ENCODE results near the gene PLD4.
"Not testable (repeated sequence)": the region's sequence is repeated elsewhere in the genome, so short reads cannot be mapped to it uniquely, and the experiment has no call there.

Gene PLD4

GRCh38 chr14:104940526-104941150 lies 16.0 kb downstream of the PLD4 start:
- H3K4me2 ChIP-seq (ENCODE audit: low read depth, low read length, poor library complexity, severe bottlenecking): no peak overlapping the region
- no peaks in the 10 kb centered on the region for H3K9me3 ChIP-seq (ENCODE audit: insufficient read depth, low read length)
- H3K4me3 ChIP-seq (ENCODE audit: insufficient read depth, low read length, poor library complexity, severe bottlenecking): no peak overlapping the region
- no peak overlapping the region for H2AFZ ChIP-seq (ENCODE audit: low read depth, low read length, severe bottlenecking)
- H3K36me3 ChIP-seq (ENCODE audit: low read length): no peaks in the 10 kb centered on the region
- H3K9me2 ChIP-seq (replicated peaks; ENCODE audit: insufficient read depth, low read length): no peaks in the 10 kb centered on the region
- H3K27me3 ChIP-seq (ENCODE audit: low read length): no peaks in the 10 kb centered on the region
- TF ChIP-seq EZH2phosphoT487 (conservative IDR thresholded peaks at IDR 0.05; ENCODE audit: low read length) (no peak), CTCF (IDR thresholded peaks at IDR 0.05; ENCODE audit: insufficient read depth, low read length, poor library complexity, severe bottlenecking) (no peak)
- no peaks in the 10 kb centered on the region for H3K79me2 ChIP-seq (ENCODE audit: insufficient read depth, low read length)
- H3K9ac ChIP-seq (ENCODE audit: low read length): no peak overlapping the region
- no peaks in the 10 kb centered on the region for H3F3A ChIP-seq (ENCODE audit: insufficient read depth)
- H3K27ac ChIP-seq (ENCODE audit: low read depth, low read length): no peak overlapping the region
- H4K20me1 ChIP-seq (ENCODE audit: low read depth, low read length): no peaks in the 10 kb centered on the region

GRCh38 chr14:104941508-104942365 lies 17.1 kb downstream of the PLD4 start:
- Histone ChIP-seq H3K9ac (ENCODE audit: low read length) (no peak overlapping the region), H3K9me3 (ENCODE audit: insufficient read depth, low read length) (no peaks in the 10 kb centered on the region), H3K9me2 (replicated peaks; ENCODE audit: insufficient read depth, low read length) (no peaks in the 10 kb centered on the region), H3K79me2 (ENCODE audit: insufficient read depth, low read length) (no peaks in the 10 kb centered on the region), H3K27ac (ENCODE audit: low read depth, low read length) (no peak overlapping the region), H3K4me3 (ENCODE audit: insufficient read depth, low read length, poor library complexity, severe bottlenecking) (no peak overlapping the region), H4K20me1 (ENCODE audit: low read depth, low read length) (no peaks in the 10 kb centered on the region), H3K4me2 (ENCODE audit: low read depth, low read length, poor library complexity, severe bottlenecking) (no peak overlapping the region), H3K36me3 (ENCODE audit: low read length) (no peaks in the 10 kb centered on the region), H3F3A (ENCODE audit: insufficient read depth) (no peaks in the 10 kb centered on the region), H2AFZ (ENCODE audit: low read depth, low read length, severe bottlenecking) (no peak overlapping the region), H3K27me3 (ENCODE audit: low read length) (no peaks in the 10 kb centered on the region)
- TF ChIP-seq CTCF (IDR thresholded peaks at IDR 0.05; ENCODE audit: insufficient read depth, low read length, poor library complexity, severe bottlenecking): no peak
- TF ChIP-seq EZH2phosphoT487 (conservative IDR thresholded peaks at IDR 0.05; ENCODE audit: low read length): no peak

- Histone ChIP-seq H3K9ac (ENCODE audit: low read length) (no peak overlapping the region), H2AFZ (ENCODE audit: low read depth, low read length, severe bottlenecking) (no peak overlapping the region), H3F3A (ENCODE audit: insufficient read depth) (no peaks in the 10 kb centered on the region), H3K27ac (ENCODE audit: low read depth, low read length) (no peak overlapping the region), H3K36me3 (ENCODE audit: low read length) (no peaks in the 10 kb centered on the region), H3K27me3 (ENCODE audit: low read length) (no peaks in the 10 kb centered on the region), H3K79me2 (ENCODE audit: insufficient read depth, low read length) (no peaks in the 10 kb centered on the region), H3K4me3 (ENCODE audit: insufficient read depth, low read length, poor library complexity, severe bottlenecking) (no peak overlapping the region), H3K9me3 (ENCODE audit: insufficient read depth, low read length) (no peaks in the 10 kb centered on the region), H4K20me1 (ENCODE audit: low read depth, low read length) (no peaks in the 10 kb centered on the region), H3K9me2 (replicated peaks; ENCODE audit: insufficient read depth, low read length) (no peaks in the 10 kb centered on the region), H3K4me2 (ENCODE audit: low read depth, low read length, poor library complexity, severe bottlenecking) (no peak overlapping the region)
- no peak for TF ChIP-seq CTCF (IDR thresholded peaks at IDR 0.05; ENCODE audit: insufficient read depth, low read length, poor library complexity, severe bottlenecking)
- no peak for TF ChIP-seq EZH2phosphoT487 (conservative IDR thresholded peaks at IDR 0.05; ENCODE audit: low read length)
Observed at GRCh38 chr14:104942586-104942985, 17.9 kb downstream of the PLD4 start.

GRCh38 chr14:104943216-104944015 lies 18.7 kb downstream of the PLD4 start:
- H3K36me3 ChIP-seq (ENCODE audit: low read length); H3K9ac ChIP-seq (ENCODE audit: low read length): not testable (repeated sequence)

GRCh38 chr14:104944016-104944308 lies 19.3 kb downstream of the PLD4 start:
- not testable (repeated sequence) for H3K36me3 ChIP-seq (ENCODE audit: low read length); H3K9me2 ChIP-seq (replicated peaks; ENCODE audit: insufficient read depth, low read length); H3K9ac ChIP-seq (ENCODE audit: low read length); H3K4me2 ChIP-seq (ENCODE audit: low read depth, low read length, poor library complexity, severe bottlenecking); H3K27ac ChIP-seq (ENCODE audit: low read depth, low read length); H2AFZ ChIP-seq (ENCODE audit: low read depth, low read length, severe bottlenecking); H3K4me3 ChIP-seq (ENCODE audit: insufficient read depth, low read length, poor library complexity, severe bottlenecking); H3K9me3 ChIP-seq (ENCODE audit: insufficient read depth, low read length); H3K79me2 ChIP-seq (ENCODE audit: insufficient read depth, low read length); H3F3A ChIP-seq (ENCODE audit: insufficient read depth); H4K20me1 ChIP-seq (ENCODE audit: low read depth, low read length); H3K27me3 ChIP-seq (ENCODE audit: low read length)

More at GRCh38 chr14:104943216-104944015, 18.7 kb downstream of the PLD4 start:
- H3K4me2 ChIP-seq (ENCODE audit: low read depth, low read length, poor library complexity, severe bottlenecking); H4K20me1 ChIP-seq (ENCODE audit: low read depth, low read length); H3K4me3 ChIP-seq (ENCODE audit: insufficient read depth, low read length, poor library complexity, severe bottlenecking); H3K27me3 ChIP-seq (ENCODE audit: low read length); H3K9me2 ChIP-seq (replicated peaks; ENCODE audit: insufficient read depth, low read length); H3K27ac ChIP-seq (ENCODE audit: low read depth, low read length); H3K9me3 ChIP-seq (ENCODE audit: insufficient read depth, low read length); H3K79me2 ChIP-seq (ENCODE audit: insufficient read depth, low read length); H3F3A ChIP-seq (ENCODE audit: insufficient read depth); H2AFZ ChIP-seq (ENCODE audit: low read depth, low read length, severe bottlenecking): not testable (repeated sequence)
